HG03196 (cell line): ENCODE measurements around the gene CDC42EP4.

Experiments used
- ATAC-seq: cut with Tn5 transposase; IDR thresholded peaks from one replicate; pipeline ENCODE4 v1.9.1; 2021; ENCODE audit not compliant: unreplicated experiment

CDC42EP4 gene, protein sequence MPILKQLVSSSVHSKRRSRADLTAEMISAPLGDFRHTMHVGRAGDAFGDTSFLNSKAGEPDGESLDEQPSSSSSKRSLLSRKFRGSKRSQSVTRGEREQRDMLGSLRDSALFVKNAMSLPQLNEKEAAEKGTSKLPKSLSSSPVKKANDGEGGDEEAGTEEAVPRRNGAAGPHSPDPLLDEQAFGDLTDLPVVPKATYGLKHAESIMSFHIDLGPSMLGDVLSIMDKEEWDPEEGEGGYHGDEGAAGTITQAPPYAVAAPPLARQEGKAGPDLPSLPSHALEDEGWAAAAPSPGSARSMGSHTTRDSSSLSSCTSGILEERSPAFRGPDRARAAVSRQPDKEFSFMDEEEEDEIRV

DNA sequence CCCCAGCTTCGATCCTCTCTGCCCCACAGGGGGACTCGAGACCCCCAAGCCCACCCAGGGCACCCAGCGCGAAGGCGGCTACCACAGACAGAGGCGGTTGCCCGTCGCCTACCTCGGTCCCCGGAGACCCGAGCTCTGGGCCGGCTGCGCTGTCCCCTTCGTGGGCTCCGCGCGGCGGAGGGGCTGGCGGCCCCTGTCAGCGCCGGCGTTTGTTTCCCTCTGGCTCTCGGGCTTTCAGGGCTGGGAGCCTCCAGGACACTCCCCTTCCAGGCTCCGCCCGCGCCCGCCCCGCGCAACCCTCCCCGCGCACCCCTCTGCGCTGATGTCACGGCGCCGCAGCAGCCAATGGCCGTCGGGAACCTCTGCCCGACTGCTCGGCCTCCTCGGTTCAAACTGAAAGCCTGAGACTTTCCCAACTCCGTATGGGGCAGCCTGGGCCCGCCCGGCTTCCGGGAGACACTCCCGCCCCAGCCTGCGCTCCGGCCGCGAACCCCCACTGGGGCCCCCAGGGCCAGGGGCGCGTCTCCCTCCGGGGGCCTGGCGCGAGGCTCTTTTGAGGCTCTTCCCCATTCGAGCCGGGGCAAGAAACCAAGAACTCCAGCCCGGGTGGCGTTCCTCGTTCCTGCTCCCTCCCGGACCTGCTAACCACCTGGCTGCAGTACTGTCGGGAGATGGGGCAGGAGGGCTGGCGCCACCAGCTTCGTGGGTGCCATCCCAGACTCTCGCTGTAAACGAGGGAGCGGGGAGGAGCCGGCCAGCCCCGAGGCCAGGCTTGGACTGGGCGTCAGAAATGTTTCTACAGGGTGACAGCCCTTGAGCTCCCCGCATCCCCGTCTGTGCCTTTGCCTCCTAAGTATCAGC is at the start of gene CDC42EP4:
TSS of gene CDC42EP4 (minus strand) at position 221 of the 861 bp plus-strand sequence. CDS start 25,501 bp downstream, outside the sequence.
- ATAC-seq: peak; percentile 86

DNA sequence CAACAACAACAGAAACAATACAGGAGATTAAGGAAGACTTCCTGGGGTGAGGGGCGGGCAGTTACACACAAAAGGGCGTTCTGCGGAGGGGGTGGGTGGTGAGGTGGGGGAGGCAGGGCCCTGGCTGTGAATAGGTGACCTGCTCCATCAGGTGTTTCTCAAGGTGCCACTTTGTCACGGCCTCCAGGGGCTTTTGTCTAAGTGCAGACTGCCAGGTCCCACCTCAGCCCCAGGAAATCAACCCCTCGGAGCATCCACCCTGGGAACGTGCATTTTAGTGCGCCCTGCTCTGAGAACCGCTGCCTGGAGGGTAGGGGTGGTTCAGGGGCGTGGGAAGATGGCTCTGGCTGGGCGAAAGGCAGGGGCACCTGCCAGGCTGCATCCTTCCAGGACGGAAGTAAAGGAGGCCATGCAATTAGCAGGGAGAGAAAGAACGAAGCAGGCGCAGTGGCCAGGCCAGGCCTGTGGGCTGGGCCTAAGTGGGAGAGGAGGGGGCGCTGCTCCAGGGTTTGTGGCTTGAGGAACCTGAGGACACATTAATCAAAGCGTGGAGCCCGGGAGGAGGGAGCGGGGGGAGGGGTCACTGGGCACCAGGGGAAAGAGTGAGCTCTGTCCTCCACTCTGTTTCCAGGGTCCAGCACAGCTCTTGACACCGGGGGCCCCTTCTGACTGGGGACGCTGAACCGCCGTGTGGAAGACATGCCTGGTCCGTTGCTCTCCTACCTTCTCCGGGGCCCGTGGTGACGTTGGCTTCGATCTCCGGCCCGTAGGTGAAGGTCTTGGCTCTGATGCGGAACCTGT is 49.4 kb upstream of the CDC42EP4 start:
- ATAC-seq: no peak

DNA sequence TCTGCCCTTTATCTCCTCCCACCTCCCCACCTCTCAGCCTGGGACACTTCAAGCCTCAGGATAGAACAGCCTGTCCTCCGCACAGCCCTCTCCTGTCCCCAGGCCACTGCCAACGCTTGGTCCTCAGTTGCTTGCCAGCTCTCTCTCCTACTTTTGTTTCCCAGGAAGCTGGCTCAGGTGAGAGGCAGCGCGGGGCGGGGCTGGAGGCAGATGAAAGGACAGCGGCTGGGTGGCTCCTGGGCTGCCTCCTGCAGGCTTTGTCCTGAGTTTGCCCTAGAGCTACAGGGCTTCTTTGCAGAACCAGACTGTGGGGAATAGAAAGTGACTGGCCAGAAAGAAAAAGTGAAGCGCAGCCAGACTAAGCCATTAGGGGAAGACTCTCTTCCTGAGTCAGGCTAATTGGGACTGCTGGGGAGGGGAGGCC is 48.2 kb upstream of the CDC42EP4 start:
- no peak for ATAC-seq

DNA sequence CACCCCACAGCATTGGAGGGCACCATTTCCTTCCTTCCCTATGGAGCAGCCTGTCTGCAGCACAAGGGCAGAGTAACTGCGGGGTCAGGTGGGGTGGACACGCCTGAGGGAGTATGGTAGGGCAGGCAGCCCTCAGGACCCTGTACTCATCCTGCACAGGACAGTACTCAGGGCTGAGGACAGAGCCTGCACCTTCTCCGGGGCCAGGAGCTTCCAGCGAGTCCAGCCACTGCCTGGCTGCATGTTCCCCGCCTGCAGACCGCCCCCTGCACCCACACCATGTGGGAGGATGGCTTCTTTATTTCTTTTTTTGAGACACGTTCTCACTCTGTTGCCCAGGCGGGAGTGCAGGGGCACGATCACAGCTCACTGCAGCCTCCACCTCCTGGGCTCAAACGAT is 47.6 kb upstream of the CDC42EP4 start:
- no peak for ATAC-seq

DNA sequence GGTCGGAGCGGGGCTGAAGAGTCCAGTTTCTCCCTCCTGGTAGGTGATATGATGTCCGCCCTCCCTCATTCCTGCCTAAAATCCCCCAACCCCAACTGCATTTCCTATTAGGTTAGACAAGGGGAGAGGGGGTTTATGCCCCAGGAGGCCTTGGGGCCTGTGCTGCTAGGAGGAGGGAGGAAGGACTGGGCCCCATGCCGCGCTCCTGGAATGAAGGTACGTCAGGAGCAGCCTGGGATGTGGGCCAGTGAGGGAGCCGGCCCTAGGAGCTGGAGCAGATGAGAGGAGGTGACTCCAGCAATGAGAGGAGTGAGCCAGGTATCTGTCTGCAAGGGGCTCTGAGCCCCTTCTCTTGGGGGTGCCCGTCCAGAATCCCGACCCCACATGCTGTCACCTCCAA is 46.9 kb upstream of the CDC42EP4 start:
- no peak for ATAC-seq

DNA sequence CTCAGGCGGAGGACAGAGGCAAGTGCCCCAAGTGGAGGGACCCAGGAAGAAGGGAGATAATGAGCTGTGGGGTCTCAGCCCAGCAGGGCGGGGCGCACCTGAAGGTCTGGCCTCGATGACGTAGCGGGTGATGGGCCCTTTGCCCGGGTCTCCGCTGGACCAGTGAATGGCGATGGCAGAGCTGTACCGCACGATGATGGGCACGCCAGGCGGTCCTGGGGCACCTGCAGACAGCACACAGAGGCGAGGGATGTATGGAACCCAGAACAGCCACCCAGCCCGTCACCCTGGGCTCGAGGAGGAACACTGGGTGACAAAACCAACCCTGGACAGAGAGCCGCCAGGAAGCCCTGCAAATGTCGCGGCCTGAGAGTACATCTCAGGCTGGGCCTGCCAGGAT is 46.2 kb upstream of the CDC42EP4 start:
- ATAC-seq: no peak

DNA sequence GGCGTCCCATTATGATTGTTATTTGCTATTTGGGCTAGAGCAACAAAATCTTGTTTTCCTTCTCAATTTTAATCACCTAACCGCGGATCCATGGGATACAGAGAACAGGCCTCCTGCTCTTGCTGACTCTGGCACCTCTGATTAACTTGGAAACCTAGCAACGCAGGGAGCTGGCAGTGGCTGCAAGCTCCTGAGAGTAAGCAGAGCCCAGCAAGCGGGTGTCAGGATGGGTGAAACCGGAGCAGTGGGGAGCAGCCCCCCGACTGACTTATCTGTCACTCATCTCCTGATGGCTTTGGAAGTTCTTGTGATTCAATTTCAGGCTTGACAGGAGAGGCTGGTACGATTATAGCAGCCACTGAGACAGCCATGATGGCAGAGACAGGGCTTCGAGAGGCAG is 45.5 kb upstream of the CDC42EP4 start:
- no peak for ATAC-seq

DNA sequence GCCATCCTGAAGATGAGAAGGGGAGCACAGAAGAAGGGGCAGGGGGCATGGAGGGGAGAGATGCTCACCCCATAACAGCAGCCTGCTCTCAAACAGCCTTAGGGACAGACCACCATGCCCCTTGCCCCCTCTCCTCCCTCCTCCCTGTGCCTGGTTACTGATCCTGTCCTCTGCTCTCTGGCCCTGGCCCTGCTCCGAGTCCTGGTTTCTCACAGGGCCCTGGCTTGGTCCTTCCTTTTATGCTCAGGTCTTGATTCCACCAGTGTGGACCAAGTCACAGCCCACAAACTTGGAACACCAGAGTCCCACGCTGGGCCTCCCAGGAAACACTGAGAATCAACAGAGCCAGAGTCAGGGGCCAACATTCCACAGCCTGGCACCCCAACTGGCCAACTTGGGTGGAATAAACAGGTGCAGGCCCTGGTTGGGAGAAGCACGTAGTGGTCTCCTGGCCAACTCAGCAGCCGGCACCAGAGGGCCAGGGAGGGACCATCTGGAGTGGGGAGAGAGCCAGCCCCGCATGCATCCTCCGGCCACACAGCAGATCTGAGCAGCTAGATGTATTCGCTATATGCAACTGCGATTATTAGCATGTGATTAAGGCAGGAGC is 44.9 kb upstream of the CDC42EP4 start:
- no peak for ATAC-seq

DNA sequence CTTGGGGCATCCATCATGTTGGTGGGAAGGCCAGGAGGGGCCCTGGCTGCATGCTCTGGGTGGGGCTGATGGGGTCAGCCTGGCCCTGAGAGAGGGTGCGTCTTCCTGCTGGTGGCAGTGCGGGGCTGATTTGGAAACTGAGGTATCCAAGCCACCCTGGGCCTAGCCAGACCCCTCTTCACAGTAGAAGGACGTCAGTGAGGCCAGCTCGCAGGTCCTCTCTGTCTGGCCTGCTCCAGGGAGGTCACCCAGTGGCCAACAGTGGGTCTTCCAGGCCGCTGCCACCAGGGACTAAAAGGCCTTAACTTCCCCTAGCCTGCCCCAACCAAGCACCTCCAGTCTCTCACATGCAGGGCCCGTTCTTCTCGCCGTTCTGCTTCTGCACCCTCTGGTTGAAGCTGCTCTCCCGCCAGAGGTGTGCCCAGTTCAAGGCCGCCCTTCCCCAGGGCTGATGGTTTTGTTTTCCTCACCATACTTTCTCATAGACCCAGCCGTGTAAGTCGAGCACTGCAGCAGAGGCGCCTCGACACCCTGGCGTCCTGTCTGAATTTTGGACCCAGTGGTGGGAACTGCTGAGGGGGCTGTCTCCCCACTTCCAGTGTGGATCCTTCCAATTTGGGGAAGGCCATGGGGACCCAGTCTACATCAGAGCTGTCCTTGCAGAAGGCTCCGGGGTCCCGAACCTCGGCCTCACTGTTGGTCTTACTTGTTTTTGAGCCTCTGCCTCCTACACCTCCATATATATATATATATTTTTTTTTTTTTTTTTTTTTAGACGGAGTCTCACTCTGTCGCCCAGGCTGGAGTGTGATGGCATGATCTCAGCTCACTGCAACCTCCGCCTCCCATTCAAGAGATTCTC is 42.9 kb upstream of the CDC42EP4 start:
- no peak for ATAC-seq

DNA sequence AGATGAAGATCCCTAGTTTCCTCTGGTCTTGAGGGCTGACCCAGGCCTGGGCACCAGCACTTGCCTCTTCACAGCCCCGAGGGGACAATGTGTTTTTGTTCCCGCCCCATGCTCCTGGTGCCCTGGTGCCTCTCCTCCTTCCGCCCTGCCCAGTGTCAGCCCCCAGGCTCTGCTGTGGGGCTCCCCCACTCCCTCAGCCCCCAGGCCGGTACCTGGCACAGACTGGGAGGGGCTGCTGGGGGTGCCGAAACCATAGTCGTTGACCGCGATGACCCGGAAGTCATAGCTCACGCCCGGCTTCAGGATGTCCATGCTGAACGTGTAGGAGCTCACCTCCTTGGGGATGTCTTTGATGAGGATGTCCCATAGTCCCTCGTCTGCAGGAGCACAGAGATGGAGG is 40.5 kb upstream of the CDC42EP4 start:
- ATAC-seq: no peak

DNA sequence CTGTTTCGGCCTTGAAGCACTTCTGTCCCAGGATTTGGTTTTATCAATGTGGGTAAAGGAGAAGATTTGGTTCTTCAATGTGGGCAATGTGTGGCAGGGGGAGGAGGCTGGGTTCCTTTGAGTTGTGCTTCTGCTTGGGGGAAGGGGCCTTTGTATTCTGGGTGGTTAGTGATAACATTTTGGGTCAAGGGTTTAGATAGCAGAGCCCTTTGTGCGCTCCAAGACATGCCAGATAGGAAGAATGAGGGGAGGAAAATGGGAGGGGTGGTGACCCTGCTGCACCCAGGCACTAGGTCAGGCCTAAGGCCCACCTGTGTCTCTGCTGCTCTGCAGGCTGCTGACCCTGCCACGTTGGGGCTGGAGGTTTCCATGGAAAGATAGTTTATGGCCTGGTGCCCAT is 40.0 kb upstream of the CDC42EP4 start:
- ATAC-seq: no peak

DNA sequence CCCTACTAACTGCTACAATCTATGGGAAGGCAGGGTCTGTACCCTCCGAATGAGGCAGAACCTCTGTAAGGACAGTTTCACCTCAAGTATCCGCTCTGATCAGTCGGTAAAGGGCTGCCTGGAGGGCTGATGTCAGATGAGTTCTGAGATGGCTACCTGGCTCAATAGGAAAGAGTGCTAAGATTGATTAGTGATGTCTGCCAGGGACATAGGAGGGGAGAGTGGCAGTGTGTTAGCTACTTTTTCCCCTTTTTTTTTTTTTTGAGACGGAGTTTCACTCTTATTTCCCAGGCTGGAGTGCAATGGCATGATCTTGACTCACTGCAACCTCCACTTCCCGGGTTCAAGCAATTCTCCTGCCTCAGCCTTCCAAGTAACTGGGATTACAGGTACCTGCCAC is 39.1 kb upstream of the CDC42EP4 start:
- ATAC-seq: no peak

DNA sequence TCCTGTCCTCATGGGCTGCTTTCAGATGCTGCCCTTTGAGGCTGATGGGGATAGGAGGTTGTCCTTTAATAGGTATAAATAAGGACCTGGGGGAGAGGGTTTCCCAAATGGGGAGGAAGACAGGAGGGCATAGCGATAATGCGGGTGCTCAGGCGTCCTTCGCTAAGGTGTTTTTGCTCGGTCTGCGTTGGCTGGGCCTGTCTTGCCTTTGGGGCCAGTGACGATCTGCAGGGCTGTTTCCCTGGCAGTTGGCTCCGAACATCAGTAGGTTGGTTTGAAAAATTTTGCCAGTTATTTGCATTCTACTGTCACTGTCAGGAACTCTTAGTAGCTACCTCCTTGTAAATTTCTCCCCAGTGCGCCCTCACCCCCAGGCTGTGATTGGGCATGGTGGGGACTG is 37.8 kb upstream of the CDC42EP4 start:
- no peak for ATAC-seq

DNA sequence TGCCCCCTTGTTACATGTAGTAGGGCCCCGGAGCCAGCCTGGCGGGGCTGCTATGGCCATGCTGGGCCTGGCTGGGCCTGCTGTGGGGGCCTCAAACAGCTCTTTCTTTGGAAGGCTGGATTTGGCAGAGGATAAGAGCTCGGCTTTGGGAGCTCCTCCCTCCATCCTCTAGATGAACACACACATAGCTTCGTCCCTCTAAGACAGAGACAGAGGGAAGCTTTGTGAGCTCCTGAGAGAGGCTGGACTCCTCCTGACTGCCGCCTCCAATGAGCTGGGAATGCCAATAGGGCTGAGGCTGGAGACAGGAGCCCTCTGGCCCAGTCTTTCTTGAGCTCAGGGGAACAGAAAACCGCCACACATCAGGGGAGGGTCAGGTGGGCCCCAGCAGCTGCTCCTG is 37.3 kb upstream of the CDC42EP4 start:
- ATAC-seq: no peak

DNA sequence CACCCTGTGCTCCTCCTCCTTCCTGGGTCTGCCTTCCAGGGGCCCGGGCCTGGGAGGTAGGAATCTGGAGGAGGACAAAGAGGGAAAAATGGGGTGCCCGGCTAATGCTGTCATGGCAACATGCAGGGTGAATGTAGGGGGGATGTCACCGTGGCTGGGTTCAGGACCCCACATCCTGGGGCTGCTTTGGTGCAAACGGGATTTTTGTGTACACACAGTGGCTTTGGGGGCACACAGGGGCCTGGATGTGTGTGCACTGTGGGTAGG is 37.0 kb upstream of the CDC42EP4 start:
- ATAC-seq: no peak

DNA sequence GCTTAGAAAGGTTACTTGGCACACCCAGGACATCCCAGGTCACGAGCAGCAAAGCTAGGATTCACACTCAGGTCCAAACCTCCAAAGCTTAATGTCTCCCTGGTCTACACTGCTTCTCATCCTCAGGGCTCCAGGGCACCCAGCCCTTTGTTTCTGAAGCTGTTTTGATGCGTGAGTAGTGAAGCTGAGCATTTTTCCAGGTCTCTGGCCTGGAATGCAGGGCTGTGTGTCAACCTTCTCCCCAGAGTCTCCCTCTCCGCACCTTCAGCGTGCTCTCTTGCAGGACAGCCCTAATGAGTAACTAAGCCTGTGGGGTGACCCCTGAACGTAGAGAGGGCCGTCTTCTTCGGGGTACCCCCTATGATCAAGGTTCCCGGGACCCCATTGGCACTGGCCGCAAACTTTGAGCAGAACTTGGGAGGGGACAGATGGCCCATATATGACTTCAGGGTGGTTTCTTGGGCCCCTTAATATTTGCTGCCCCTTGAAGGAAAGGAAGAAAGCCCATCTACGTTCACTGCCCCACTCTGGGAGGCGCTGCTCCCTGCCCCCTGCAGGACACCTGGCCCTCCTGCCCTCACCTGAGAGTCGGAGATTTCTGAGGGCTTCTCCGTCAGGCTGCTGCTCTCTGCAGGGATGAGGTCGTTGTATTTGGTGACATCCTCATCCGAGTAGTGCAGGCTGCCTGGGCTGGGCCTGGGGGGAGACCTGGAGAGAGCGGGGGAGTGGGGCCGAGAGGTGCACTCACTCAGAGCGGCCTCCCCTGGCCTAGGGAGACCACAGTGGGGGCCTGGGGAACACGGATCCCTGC is 36.4 kb upstream of the CDC42EP4 start:
- no peak for ATAC-seq

DNA sequence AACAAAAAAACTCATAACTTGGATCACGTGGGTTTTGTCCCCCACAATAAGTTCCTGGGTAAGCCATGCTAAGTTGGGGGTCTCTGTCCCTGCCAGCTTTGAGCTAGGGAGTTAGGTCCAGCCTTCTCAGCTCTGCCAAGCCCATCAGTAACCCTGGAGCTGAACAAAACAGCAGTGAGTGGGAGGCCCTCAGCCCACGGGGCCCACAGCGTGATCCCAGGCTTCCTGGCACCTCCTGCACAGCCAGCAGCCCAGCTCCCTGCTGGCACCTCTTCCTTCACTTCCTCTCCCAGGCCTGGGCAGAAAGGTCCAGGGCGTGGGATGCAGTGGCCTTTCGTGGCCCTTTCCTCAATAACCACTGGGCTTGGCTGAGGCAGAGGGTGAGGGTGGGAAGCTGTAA is 35.5 kb upstream of the CDC42EP4 start:
- ATAC-seq: no peak

DNA sequence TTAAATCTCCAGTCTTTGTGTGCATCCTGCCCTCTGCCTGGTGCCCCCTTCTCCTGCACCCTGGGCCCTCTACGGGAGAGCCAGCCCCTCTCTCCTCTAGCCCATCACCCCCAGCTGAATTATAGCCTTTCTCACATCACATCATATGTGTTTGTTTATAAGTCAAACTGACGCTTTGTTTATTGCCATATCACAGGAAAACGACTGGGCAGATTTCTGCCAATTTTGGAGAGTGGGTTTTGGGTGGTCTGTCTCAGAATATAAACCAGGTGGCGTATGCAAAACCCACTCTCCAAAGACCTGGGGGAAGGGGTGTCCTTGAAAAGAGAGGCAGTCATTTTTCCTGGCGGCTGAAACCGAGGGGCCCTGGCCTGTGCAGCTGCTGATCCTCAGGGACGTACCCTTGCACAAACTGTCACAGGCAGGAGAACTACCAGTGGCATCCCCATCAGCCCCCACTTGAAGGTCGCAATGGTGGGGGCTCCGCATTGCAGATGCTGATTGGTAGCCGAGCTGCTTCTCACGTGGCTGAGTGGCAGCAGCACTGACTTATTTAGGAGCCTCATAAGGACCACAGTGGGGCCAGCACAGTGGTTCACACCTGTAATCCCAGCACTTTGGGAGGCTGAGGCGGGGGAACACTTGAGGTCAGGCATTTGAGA is 34.8 kb upstream of the CDC42EP4 start:
- ATAC-seq: no peak
